GM18505 (cell line): ENCODE data around the gene SPIRE2.
"Not testable (repeated sequence)": the region's sequence is repeated elsewhere in the genome, so short reads cannot be mapped to it uniquely, and the experiment has no call there.

ENCODE experiments used
- ATAC-seq: cut with Tn5 transposase; IDR thresholded peaks from one replicate; pipeline ENCODE4 v1.9.1; 2021; ENCODE audit not compliant: unreplicated experiment
- POLR2A ChIP-seq: IDR thresholded peaks from 4 replicates; pipeline ENCODE4 v1.6.1; 2011; ENCODE audit warnings: borderline replicate concordance; ENCODE audit not compliant: insufficient read depth, insufficient read length; ENCODE audit errors: extremely low read depth

Gene SPIRE2

GRCh38 chr16:89796104-89796503, 32.2 kb upstream of the SPIRE2 start:
- no peak for TF ChIP-seq POLR2A

GRCh38 chr16:89798126-89798525, 30.1 kb upstream of the SPIRE2 start:
- no peak for ATAC-seq
- TF ChIP-seq POLR2A, result no peak

More at GRCh38 chr16:89796104-89796503, 32.2 kb upstream of the SPIRE2 start:
- ATAC-seq, result no peak

GRCh38 chr16:89798832-89799370, 29.4 kb upstream of the SPIRE2 start:
- no peak for ATAC-seq
- TF ChIP-seq POLR2A, result no peak

DNA sequence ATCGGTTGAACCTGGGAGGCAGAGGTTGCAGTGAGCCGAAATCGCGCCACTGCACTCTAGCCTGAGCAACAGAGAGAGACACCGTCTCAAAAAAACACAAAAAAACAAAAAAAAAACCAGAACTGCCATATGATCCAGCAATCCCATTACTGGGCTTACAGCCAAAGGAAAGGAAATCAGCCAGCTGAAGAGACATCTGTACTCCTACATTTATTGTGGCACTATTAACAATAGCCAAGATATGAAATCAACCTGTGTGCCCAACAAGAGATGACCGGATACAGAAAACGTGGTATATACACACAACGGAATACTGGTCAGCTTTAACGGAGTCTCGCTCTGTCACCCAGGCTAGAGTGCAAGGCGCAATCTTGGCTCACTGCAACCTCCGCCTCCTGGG, 26.5 kb upstream of the SPIRE2 start:
- TF ChIP-seq POLR2A, result no peak

DNA sequence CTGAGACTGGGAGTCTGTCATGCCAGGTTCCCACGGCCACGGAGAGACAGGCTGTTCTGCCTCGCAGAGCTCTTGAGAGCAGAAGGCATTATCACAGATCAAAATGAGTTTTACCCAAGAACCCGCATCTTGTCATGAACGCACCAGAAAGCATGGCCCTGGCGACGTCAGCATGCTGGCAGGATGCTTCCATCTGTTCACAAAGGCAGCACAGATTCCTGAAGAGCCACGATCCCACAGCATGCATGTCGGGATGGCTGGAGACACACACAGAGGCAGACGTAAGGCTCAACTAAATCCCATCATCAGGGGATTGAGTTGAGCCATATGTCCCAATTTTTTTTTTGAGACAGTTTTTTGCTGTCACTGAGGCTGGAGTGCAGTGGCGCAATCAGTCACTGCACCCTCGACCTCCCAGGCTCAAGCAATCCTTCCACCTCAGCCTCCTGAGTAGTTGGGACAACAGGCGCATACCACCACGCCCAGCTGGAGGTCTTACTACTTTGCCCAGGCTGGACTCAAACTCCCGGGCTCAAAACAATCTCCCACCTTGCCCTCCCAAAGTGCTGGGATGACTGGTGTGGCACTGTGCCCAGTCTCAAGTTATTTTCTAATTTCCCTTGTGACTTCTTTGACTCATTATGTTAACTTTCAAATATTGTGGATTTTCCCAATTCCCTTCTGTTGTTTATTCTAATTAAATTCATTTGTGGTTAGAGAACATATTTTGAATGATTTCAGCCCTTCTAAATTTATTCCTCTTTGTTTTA, 23.0 kb upstream of the SPIRE2 start:
- ATAC-seq, result no peak

More for the DNA sequence above, 26.5 kb upstream of the SPIRE2 start:
- ATAC-seq, result no peak

DNA sequence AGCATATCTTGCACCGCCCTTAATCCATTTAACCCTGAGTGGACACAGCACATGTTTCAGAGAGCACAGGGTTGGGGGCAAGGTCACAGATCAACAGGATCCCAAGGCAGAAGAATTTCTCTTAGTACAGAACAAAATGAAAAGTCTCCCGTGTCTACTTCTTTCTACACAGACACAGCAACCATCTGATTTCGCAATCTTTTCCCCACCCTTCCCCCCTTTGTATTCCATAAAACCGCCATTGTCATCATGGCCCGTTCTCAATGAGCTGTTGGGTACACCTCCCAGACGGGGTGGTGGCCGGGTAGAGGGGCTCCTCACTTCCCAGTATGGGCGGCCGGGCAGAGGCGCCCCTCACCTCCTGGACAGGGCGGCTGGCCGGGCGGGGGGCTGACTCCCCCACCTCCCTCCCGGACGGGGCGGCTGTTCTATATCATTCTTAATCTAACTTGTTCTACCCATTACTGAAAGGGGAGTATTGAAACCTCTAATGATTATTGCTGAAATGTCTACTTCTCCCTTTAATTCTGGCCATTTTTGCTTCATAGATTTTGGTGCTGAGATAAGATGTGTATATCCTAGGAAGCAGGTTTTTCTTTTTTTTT, 21.6 kb upstream of the SPIRE2 start:
- ATAC-seq, result not testable (repeated sequence)

More for the DNA sequence above, 23.0 kb upstream of the SPIRE2 start:
- TF ChIP-seq POLR2A, result no peak

DNA sequence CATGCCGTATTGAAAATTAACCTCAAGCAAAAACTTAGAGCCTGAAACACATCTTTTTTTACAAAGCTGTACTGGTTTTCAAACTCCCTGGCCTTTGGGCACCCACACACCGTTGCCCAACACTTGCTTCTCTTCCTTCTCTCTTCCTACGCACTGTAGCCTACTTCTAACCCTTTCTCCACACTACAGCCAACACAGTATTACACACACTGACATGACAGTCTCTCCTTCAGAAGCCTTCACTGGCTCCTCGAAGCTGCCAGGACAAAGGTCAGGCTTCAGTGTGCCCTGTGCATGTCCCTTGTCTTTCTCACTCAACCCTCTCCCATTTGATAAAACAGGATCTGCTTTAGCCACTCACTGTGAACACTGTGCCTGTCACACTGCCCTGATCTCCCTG, 19.8 kb upstream of the SPIRE2 start:
- no peak for ATAC-seq
- TF ChIP-seq POLR2A, result no peak

- no peak for ATAC-seq
- TF ChIP-seq POLR2A, result no peak
These were observed 17.0 kb upstream of the SPIRE2 start for GRCh38 chr16:89811321-89811720.

DNA sequence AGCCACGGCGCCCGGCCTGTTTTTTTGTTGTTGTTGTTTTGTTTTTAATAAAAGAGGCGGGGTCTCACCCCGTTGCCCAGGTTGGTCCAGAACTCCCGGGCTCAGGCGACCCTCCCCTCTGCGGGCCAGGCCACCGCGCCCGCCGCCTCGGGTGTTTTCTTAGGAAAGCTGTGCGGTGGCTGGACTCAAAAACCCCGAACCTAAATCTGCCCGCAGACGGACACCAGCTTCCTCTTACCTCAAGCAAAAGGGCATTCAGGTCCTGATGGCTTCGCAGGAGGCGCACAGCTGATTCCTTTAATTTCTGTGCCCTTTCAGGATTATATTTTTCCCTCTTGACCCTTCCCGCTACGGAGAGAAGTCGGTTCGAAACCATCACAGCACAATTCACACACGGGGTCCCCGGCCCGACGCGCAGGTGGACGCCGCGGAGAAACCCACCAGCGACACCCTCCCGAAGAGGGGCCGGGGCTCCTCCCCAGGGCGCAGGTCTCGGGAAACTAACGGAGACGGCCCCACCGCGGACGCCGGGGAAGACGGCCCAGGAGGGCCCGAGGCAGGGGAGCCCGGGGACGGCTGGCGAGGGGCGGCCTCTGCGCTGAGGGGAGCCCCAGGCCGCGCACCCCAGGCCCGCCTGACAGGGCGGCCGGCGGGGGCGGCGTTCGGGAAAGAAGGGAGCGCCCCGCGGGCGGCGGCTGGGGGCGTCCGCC, 12.5 kb upstream of the SPIRE2 start:
- ATAC-seq, result peak; percentile 37
- no peak for TF ChIP-seq POLR2A

GRCh38 chr16:89818851-89819403, 9.3 kb upstream of the SPIRE2 start:
- ATAC-seq, result not testable (repeated sequence)

GRCh38 chr16:89819448-89819847, 8.8 kb upstream of the SPIRE2 start:
- ATAC-seq, result not testable (repeated sequence)

DNA sequence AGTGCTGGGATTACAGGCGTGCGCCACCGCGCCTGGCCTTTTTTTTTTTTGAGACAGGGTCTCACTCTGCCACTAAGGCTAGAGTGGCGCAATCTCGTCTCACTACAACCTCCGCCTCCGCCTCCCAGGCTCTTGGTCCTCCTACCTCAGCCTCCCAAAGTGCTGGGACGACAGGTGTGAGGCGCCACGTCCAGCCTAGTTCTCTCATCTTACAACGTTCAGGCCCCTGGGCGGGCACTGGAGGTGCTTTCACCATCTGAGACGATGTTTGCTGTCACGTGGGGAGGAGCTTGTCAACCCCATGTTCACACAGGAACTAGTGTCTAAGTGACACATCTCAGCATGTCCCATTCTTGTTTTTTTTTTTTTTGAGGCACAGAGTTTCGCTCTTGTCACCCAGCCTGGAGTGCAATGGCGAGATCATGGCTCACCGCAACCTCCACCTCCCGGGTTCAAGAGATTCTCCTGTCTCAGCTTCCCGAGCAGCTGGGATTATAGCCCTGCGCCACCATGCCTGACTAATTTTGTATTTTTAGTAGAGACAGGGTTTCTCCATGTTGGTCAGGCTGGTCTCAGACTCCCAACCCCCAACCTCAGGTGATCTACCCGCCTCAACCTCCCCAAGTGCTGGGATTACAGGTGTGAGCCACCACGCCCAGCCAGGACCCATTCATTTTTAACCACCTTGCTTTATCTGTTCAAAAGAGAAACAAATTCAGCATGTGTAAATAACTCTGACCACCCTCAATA, 6.7 kb upstream of the SPIRE2 start:
- no peak for ATAC-seq
- TF ChIP-seq POLR2A, result no peak

GRCh38 chr16:89822188-89823086, 5.8 kb upstream of the SPIRE2 start:
- no peak for ATAC-seq
- no peak for TF ChIP-seq POLR2A
